Fibroblast of skin of left biceps (primary cell): ENCODE data around the gene GLUD1.
"Not testable (repeated sequence)": the region's sequence is repeated elsewhere in the genome, so short reads cannot be mapped to it uniquely, and the experiment has no call there.

ENCODE experiments used
- DNase-seq, 2 experiments: peaks; one replicate each; pipeline ENCODE4 v3.0.0-alpha.2; 2013; ENCODE audit warnings: low read depth in 2 of 2

The GLUD1 gene

DNA sequence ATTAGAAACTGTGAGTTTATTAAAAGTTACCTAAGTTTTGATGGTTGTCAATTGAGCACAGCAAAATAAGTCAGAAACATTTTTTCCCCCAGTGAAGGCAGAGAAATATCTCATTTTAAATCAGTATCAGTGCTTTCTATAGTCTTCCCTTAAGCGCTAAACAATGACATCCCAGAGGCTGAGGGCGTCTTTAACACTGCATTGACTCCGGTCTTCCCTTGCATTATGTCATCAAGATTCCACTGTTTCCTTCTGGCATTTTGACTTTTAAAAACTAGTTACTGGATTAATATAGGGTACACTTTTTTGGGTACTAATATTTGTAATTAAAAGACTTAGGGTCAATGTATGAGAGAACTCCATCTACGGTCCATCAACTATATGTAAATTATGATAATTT, 3.9 kb downstream of the GLUD1 start:
- DNase-seq = no peak

DNA sequence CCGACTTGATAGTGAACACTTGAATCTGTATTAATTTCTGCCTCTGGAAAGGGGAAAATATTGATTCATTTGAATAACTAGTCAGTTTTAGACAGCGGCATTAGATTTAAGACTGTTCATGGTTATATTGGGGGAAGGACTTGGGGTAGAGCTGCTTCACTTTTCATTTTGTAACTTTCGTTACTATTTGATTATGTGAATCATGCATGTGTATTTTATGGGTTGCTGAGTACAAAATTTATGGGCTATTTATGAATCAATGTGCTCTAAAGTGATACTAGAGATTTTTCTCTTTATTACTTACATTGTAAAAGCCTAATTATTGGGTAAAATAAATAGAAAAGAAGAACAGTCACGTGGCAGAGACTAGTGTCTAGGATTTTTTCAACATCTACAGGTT, 4.9 kb downstream of the GLUD1 start:
- DNase-seq = no peak

DNA sequence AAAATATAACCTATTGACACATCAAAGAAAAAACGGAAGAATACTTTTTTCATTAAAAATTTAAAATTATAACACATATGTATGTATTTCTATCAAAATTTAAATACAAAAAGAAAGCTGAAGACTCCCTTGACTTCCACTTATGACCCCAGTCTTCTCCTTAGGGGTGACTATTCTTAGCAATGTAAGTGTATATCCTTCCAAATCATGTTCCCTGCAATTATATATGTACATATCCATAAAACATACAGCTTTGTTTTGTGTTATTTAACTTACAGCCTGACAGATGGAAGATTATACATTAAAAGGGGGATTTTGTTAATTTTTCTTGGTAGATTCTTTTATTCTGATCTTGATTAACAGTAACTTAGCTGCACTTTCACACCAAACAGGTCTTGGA, 9.1 kb downstream of the GLUD1 start:
- no peak for DNase-seq

DNA sequence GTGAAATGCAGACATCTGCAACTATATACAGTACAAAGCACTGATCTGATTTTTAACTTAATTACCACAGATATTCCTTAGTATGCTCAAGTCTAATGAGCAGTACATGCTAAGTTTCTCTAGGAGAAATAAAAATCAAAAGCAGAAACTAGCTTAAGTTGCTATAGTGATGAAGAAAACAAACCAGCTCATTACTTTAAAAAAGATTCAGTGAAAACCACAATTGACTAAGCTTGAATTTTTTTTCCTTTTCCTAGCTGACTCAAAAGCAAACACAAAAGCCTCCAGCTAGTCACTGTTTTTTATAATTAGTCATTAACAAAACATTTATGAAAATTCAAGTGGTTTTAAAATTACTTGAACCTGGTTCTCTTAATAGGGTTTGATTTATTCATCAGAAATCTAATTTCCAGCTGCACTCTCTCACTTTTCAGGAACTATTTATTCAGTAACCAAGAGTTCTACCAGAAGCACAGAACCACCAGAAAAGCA, 10.3 kb downstream of the GLUD1 start:
- peak; percentile 39 to 57 for DNase-seq

DNA sequence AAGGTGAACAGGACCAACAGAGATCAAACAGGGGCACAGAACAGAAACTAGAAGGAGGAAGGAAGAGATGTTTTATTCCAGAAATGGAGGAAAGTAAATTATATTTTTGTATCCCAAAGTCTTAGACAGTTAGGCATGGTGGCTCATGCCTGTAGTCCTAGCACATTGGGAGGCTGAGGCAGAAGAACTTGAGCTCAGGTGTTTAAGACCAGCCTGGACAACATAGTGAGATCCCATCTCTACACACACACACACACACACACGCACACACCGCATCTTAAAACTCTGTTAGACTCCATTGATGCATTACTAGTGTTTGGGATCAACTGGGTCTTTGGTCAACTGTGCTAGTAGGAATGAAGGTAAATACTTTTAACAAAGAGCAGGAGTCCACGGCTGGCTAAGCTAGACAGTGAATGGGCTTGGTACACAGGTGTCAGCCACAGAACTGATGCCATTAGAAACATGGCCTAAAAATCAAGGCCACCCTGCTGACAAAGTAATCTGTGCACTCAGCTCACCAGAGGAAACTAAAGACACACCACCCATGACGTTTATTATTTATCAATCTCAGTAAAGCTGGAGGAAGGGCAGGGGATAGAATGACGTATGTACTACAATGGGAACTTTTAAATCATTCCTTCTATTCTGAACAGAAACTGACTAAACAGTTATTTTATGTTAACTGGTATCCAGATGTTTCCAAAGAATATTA, 10.9 kb downstream of the GLUD1 start:
- not testable (repeated sequence) for DNase-seq

DNA sequence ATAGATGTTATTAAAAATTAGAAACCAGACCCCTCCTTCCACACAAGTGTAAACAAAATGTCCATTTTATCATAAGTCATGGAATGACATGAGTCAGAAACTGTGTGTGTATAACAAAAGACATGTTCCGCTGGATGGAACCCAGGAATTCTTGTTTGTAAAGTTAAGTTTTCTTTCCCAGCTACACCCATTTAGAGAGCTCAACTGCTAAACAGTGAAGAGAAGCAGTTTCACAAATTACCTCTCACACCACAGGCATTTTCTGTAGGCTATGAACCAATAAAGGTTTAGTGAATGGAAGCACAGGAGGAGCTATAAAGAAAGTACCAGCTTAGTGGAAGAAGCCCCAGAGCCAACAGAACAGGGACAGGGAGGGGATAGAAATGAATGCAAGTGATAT, 12.4 kb downstream of the GLUD1 start:
- DNase-seq = peak in 1 of 2 experiments; percentile 21

DNA sequence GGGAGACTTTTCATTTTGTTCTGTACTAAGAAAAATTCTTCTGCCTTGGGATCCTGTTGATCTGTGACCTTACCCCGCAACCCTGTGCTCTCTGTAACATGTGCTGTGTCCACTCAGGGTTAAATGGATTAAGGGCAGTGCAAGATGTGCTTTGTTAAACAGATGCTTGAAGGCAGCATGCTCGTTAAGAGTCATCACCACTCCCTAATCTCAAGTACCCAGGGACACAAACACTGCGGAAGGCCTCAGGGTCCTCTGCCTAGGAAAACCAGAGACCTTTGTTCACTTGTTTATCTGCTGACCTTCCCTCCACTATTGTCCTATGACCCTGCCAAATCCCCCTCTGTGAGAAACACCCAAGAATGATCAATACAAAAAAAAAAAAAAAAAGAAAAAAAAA, 13.1 kb downstream of the GLUD1 start:
- not testable (repeated sequence) for DNase-seq

DNA sequence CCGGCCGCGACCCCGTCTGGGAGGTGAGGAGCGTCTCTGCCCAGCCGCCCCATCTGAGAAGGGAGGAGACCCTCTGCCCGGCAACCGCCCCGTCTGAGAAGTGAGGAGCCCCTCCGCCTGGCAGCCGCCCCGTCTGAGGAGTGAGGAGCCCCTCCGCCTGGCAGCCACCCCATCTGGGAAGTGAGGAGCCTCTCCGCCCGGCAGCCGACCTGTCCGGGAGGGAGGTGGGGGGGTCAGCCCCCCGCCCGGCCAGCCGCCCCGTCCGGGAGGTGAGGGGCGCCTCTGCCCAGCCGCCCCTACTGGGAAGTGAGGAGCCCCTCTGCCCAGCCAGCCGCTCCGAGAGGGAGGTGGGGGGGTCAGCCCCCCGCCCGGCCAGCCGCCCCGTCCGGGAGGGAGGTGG, 14.0 kb downstream of the GLUD1 start:
- DNase-seq = not testable (repeated sequence)

DNA sequence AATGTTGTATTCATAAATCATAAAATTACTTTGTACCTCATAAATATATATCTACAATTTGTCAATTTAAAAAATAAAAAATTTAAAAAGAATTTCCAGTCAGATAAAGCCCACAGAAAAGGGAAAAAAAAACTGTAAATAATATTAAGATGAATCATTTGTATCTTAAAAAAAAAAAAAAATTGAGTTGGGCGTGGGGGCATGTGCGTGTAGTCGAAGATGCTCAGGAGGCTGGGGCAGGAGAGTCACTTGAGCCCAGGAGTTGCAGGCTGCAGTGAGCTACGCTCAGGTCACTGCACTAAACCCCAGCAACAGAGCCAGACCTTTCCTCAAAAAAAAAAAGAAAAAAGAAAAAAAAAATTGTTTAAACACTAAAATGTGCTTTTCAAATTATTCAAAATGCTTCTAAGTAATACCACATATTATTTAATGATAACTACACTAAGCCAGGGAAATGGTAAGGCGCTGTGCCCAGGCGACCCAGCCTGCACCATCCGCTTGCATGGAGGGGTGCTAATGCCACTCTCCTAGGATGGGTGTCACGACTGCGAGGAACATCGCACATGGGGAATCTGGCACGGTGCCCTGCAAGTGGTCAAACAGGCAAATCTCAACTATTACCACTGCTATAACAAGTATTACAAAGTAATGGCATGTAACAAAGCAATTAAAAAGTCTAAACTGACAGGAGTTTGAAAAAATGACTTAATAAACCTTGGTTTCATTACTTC, 15.4 kb downstream of the GLUD1 start:
- no peak for DNase-seq

DNA sequence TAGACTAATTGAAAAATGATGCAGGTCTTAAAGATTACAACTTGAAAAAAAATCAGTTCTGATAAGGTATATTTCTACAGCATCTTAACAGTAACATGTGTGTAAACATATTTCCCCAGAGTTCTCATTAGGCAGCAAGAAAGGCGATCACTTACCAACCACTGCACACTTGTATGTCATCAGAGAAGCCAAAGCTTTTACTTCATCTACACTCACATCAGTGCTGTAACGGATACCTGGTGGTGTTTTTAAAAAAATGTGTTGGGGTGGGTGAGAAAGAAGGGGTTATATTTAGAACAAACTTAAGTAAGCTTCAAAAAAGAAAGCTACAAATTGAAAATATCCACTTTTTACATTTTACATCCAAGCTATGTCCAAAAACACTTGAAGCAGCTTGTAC, 18.2 kb downstream of the GLUD1 start:
- DNase-seq = not testable (repeated sequence)

DNA sequence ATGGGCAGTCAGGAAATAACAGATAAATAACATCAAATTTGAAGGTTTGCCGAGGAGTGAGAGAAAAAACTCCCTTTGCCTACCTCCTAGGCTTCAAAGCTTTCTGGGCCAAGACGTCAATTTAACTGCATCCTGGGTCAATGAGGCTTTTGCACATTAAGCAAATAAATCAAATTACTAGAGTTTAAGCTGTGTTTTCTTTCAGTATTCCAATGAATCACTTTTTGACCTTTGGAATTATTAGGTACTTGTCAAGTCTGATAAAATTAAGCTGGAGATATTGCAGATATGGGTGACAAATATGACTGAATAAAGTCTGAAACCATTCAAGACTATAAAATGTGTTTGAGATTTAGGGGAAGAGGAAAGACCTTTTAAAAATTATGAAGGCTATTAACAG, 22.2 kb downstream of the GLUD1 start:
- no peak for DNase-seq

DNA sequence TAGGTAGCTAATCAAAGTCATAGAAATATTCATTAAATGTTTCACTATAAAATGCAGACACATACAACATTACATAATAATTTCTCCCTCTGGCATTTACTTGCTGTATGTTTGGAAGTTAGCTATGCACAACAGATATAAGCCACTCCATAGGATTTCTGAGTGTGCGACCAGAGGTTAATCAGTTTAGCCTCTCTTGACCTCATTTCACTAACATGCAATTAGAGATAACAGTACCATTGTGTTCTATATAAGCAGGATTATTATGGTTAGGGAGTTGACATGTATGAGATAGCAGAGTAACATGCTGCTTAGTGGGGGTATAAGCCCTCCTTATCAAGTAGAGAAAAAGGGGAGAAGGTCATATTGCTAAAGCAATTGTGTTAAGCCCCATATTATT, 26.4 kb downstream of the GLUD1 start:
- DNase-seq = no peak

DNA sequence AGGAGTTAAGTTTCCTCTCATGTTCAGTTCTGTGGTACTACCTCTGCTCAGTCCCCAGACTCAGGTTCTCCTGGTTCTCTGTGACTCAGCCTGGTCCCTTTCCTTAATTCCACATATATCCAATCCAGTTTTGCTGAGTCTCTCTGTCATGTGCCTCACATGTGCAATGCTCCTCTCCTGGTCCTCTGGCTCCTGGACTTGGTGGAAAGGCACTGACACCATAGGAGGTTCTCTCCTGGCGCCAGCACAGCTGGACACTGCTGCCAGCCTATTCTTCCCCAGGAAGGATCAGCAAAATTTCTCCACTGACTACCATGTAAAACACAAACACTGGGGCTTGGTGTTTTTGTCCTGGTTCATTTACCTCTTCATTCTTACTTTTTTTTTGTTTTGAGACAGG, 27.8 kb downstream of the GLUD1 start:
- DNase-seq = no peak

DNA sequence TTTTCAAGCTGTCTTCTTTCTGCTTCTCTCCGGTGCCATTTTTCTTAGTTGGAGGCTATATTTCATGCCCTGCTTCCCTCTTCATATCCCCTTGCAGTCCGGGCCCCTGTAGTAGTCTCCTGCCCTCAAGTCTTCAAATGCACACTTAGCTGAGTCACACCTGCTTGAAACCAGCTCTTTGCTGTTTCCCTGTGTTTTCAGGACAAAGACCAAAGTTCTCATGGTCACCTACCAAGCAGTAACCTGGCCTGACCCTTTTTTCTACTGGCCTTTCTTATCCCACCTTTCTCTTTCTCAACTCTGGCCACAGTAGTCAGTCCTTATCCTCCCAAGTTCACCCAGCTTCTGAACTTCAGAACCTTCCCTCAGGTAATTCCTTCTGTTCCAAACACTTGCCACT, 28.5 kb downstream of the GLUD1 start:
- DNase-seq = no peak

DNA sequence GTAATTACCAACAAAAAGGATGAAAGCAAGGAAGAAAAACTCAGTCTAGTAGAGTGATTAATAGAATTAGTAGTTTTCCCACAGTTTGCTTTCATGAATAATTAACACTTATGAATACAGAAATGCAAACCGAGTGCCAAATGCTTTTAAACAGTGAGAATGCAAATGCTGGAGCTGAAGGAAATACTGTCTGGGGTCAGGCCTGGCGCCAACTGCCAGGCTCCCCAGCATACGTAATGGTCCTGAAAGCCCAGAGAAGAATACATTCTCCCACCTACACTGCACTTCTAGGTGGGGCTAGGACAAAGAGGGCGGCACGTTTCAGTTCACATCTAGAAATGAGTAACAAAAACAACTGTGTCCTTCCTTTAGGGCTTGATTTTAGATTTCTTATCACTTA, 30.0 kb downstream of the GLUD1 start:
- DNase-seq = no peak

DNA sequence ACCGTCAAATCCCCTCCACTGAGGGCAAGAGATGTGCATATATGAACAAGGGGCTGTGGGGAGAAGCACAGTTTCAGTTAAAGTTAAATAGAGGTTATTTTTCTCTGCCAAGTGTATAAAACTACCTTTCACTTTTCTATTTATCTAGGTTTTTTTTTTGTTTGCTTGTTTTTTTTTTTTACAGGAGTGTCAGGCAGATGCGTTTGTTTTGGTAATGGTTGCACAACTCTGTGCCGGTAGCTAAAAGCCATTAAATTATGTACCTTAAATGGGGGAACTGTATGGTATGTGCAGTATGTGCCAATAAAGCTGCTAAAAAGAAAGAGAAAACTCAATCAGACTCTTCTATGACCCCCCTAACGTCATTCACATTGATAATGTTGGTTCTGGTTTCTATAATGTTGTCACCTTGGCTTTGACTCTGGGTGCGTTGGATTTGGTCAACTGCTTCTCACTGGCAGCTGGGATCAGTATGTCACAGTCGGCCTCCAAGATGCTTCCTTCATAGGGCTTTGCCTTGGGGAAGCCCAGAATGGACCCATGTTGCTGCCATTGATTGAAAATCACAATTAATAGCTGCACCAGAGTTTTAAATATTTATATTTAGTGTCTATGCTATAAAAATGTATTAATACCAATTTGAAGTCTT, 34.2 kb downstream of the GLUD1 start:
- DNase-seq = no peak

DNA sequence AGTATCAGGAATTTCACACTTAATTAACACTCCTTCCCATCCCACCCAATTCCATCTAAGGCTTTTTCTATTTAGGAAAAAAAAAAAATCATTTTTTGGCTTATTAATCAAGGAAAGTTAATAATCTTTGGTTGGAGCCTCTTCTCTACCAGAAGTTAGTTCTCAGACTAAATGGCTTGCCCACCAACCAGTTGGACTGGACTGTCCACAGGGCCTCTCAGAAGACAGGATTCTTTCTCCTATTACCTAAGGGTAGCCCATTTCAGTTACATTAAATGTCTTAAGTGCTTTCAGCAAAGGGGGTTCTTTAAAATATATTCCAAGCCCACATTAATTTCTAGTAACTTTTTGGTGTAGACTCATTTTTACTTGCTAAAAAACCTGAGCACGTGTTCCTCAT, 35.2 kb downstream of the GLUD1 start:
- no peak for DNase-seq

DNA sequence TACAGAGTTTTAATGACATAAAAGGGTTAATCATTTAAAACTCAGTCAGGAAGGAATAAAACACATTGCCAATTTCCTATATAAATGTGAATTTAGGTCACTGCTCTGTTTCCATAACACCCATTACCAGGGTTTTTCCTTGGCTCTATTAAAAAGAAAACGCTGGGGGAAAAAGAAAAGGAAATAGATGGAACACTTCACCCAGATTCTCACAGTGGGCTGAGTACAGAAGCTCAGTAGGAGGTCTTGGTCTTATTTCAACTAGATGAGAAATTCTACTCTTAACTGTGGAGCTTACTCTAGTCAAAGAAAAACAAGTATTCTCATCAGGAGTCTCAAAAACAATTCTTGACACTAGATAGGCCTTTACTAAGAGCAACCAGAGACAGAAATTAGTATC, 36.5 kb downstream of the GLUD1 start:
- DNase-seq = no peak

DNA sequence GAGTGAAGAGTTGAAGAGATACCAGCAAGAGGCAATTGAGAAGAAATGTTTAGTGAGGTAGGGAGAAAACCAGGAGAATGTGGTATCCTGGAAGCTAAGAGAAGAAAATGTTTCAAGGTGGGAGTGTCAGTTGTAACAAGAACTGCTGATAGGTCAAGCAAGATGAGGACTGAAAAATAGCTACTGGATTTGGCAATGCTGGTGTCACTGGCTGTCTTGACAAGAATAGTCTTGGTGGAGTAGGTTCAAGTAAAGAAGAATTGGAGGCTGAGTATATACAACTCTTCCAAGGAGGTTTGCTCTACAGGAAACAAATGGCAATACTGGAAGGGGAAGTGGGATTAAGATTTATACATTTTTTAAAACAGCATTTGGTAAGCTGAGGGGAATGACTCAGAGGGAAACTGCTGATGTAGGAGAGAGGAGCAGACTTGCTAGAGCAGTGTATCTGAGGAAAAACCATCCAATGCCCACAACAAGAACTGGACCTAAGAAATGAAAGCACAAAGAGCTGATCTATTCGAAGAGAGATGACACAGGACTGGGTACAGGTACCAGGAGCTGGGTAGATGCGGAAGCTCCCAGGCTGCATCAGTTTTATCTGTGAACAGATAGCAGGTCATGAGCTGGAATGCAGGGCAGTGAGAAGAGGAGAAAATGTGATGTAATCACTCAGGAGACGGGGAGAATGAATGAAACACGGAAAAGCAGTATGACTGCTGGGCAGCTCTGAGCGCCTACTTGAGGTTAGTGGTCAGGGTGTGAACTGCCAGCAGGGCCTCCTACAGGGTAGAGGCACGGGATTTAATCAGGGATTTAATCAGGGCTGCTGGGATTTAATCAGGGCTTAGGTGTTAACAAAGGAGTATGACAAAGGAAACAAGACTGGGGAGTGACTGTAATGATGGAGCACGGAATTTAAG, 40.0 kb downstream of the GLUD1 start:
- DNase-seq = peak in 1 of 2 experiments; percentile 10

DNA sequence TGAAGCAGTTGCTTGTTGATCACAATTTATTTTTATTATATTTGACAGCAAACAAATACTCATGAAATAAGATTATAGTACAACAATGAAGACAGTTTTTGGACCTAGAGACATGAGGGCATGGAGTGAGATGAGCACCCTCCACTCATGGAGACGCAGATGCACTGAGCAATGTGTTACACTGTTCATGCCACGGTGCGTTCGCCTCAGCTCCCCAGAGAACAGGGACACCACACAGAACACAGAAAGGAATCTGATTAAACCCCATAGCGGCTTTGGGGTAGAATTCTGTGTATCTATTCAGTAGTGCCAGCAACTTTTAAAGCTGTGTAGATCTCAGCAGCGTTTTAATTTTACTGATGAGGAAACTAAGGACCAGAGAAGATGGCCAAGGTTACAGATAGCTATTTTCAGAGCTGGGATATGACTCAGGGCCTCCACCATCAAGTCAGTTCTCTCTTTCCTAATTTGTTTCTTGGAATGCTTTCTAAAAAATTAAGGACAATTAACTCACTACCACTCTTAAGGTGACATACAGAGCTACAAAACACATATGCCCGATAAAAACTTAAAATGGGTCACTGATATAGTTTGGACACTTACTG, 41.0 kb downstream of the GLUD1 start:
- DNase-seq = no peak

DNA sequence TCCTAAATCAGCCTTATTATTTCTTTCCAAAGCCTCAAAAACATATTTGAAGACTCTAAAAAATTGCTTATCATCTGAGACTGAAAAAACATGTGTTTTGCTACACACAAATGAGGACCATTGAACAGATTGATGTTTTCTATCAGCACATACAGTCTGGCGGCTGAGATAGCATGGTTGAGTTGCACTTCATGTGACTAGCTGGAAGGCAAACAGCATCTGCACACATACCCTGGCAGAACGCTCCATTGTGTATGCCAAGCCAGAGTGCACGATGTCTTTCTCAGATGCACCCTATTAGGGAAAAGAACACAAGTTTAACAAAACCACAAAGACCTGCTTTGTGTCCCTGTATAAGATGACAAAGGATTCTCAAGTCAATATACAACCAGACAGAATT, 41.5 kb downstream of the GLUD1 start:
- DNase-seq = no peak
